Sigmoid colon (tissue), 4 donors: Measurements from ENCODE around the gene AGPAT2.

Experiments
- CTCF ChIP-seq, 4 experiments: fragments of 450-650 bp in 3 of 4; fragments of 200-600 bp in 1 of 4; IDR thresholded peaks; one replicate each; pipeline ENCODE4 v1.5.1; 2016 to 2019; ENCODE audit warnings: antibody characterized with exemption in 4 of 4, mild to moderate bottlenecking in 3 of 4, moderate library complexity in 2 of 4
- POLR2A ChIP-seq, 2 donors: fragments of 450-650 bp; IDR thresholded peaks; one replicate each; pipeline ENCODE4 v1.6.1; 2016; ENCODE audit warnings: antibody characterized with exemption in 2 of 2, mild to moderate bottlenecking in 2 of 2, moderate library complexity in 2 of 2
- POLR2AphosphoS5 ChIP-seq, 4 donors: sonication (generic); formaldehyde crosslinking; IDR thresholded peaks; one replicate each; pipeline ENCODE4 v1.6.1; 2017; ENCODE audit warnings: antibody characterized with exemption in 4 of 4

GRCh38 chr9:136685216-136685615, 2.0 kb downstream of the AGPAT2 start:
- TF ChIP-seq CTCF (IDR thresholded peaks at IDR 0.05) (no peak), POLR2A (IDR thresholded peaks at IDR 0.05) (no peak), POLR2AphosphoS5 (IDR thresholded peaks at IDR 0.05) (no peak)
